GM23338 (cell line): ENCODE measurements around the gene RPTOR. TPM values are rescaled to one million over a fixed set of nuclear protein-coding genes. Genes with fewer than 3 reads are reported as not detected.

ENCODE experiments used
- ATAC-seq: fragments of 200-7000 bp; cut with Tn5 transposase; 3 replicates; pipeline ENCODE4 v1.9.1; 2020
- DNase-seq: peaks from one replicate; pipeline ENCODE4 v3.0.0-alpha.2; 2015; ENCODE audit warnings: low spot score
- H2AFZ ChIP-seq: fragments of 200-600 bp; sonication (generic); 2 replicates; pipeline ENCODE4 v1.8.0; 2016; ENCODE audit warnings: antibody characterized with exemption, mild to moderate bottlenecking, moderate library complexity
- H3F3A ChIP-seq: fragments of 200-600 bp; sonication (generic); replicated peaks from 2 replicates; pipeline ENCODE4 v1.8.0; 2017; ENCODE audit warnings: antibody characterized with exemption, mixed run types, low read depth
- H3K27ac ChIP-seq: fragments of 200-600 bp; sonication (generic); 2 replicates; pipeline ENCODE4 v1.6.1; 2016; ENCODE audit warnings: low read depth
- H3K27me3 ChIP-seq: fragments of 200-600 bp; sonication (generic); 2 replicates; pipeline ENCODE4 v1.8.0; 2016; ENCODE audit warnings: mild to moderate bottlenecking, mixed run types, moderate library complexity; ENCODE audit not compliant: insufficient read depth
- H3K36me3 ChIP-seq: fragments of 200-600 bp; sonication (generic); 2 replicates; pipeline ENCODE4 v1.8.0; 2016; ENCODE audit warnings: mild to moderate bottlenecking; ENCODE audit not compliant: insufficient read depth
- H3K4me1 ChIP-seq: fragments of 200-600 bp; sonication (generic); 2 replicates; pipeline ENCODE4 v1.8.0; 2016; ENCODE audit warnings: mild to moderate bottlenecking, moderate library complexity; ENCODE audit not compliant: insufficient read depth
- H3K4me2 ChIP-seq: fragments of 200-600 bp; sonication (generic); 2 replicates; pipeline ENCODE4 v1.7.1; 2017; ENCODE audit warnings: mixed run types
- H3K4me3 ChIP-seq: fragments of 200-600 bp; sonication (generic); 2 replicates; pipeline ENCODE4 v1.6.1; 2016; ENCODE audit warnings: mixed run types
- H3K79me2 ChIP-seq: fragments of 200-600 bp; sonication (generic); replicated peaks from 2 replicates; pipeline ENCODE4 v1.8.0; 2017; ENCODE audit warnings: mild to moderate bottlenecking; ENCODE audit not compliant: insufficient read depth
- H3K9me2 ChIP-seq: fragments of 200-600 bp; sonication (generic); 2 replicates; pipeline ENCODE4 v1.8.0; 2017; ENCODE audit not compliant: insufficient read depth
- H4K20me1 ChIP-seq: fragments of 200-600 bp; sonication (generic); replicated peaks from 2 replicates; pipeline ENCODE4 v1.8.0; 2017; ENCODE audit warnings: mild to moderate bottlenecking; ENCODE audit not compliant: insufficient read depth
- H3K27ac Mint-ChIP-seq: 2 replicates; pipeline ENCODE4 v1.8.0; 2020; ENCODE audit warnings: inconsistent platforms, mild to moderate bottlenecking, moderate library complexity, mixed read lengths
- H3K27me3 Mint-ChIP-seq: 3 replicates; pipeline ENCODE4 v1.8.0; 2022; ENCODE audit warnings: low read depth, mild to moderate bottlenecking, moderate library complexity, mixed read lengths, inconsistent platforms; ENCODE audit not compliant: insufficient read depth, poor library complexity
- H3K36me3 Mint-ChIP-seq: 3 replicates; pipeline ENCODE4 v1.8.0; 2021; ENCODE audit warnings: low read depth, mild to moderate bottlenecking, inconsistent platforms, moderate library complexity, mixed read lengths
- H3K4me1 Mint-ChIP-seq: 3 replicates; pipeline ENCODE4 v1.8.0; 2020; ENCODE audit warnings: mild to moderate bottlenecking, inconsistent platforms, mixed read lengths
- H3K4me3 Mint-ChIP-seq: 3 replicates; pipeline ENCODE4 v1.8.0; 2021; ENCODE audit warnings: moderate library complexity, mild to moderate bottlenecking, inconsistent platforms, mixed read lengths
- H3K9me3 Mint-ChIP-seq: 3 replicates; pipeline ENCODE4 v1.8.0; 2020; ENCODE audit warnings: moderate library complexity, mild to moderate bottlenecking, inconsistent platforms, mixed read lengths
- CREB1 ChIP-seq: fragments of 250-450 bp; sonication (Bioruptor Pico); IDR thresholded peaks from 2 replicates; pipeline ENCODE4 v1.5.0; 2020; ENCODE audit warnings: low read depth, mild to moderate bottlenecking, moderate library complexity
- EZH2 ChIP-seq: fragments of 200-600 bp; sonication (generic); IDR thresholded peaks from one replicate; pipeline ENCODE4 v1.8.0; 2017; ENCODE audit warnings: antibody characterized with exemption, mild to moderate bottlenecking, low read depth; ENCODE audit not compliant: unreplicated experiment
- EZH2phosphoT487 ChIP-seq: fragments of 200-600 bp; sonication (generic); IDR thresholded peaks from one replicate; pipeline ENCODE4 v1.8.1; 2018; ENCODE audit warnings: antibody characterized with exemption; ENCODE audit not compliant: unreplicated experiment
- JUNB ChIP-seq: IDR thresholded peaks from one replicate; pipeline ENCODE4 v1.6.1; 2016; ENCODE audit warnings: antibody characterized with exemption; ENCODE audit not compliant: unreplicated experiment
- POLR2AphosphoS5 ChIP-seq: IDR thresholded peaks from 2 replicates; pipeline ENCODE4 v1.6.1; 2016; ENCODE audit warnings: antibody characterized with exemption, low read depth
- STAT1 ChIP-seq: IDR thresholded peaks from one replicate; pipeline ENCODE4 v1.6.1; 2016; ENCODE audit warnings: antibody characterized with exemption; ENCODE audit not compliant: unreplicated experiment
- ZNF114 ChIP-seq: fragments of 250-450 bp; sonication (Bioruptor Pico); IDR thresholded peaks from 2 replicates; pipeline ENCODE4 v1.5.0; 2020; ENCODE audit warnings: mild to moderate bottlenecking, moderate library complexity
- ZNF331 ChIP-seq: fragments of 250-450 bp; sonication (Bioruptor Pico); IDR thresholded peaks from 2 replicates; pipeline ENCODE4 v1.5.0; 2020; ENCODE audit warnings: low read depth, mild to moderate bottlenecking, moderate library complexity
- polyA plus RNA-seq: library from polyadenylated mRNA; unstranded; fragments of >200 nt; fragmentation: Nextera tagmentation; extraction: Ambion mirVana; gene quantifications from 2 replicates; pipeline ENCODE4 v1.2.1, GENCODE V29; 2016
- total RNA-seq: library from RNA; depleted of rRNA; stranded (reverse); fragments of >200 nt; shearing (Covaris generic); gene quantifications from 2 replicates; pipeline ENCODE4 v1.2.3, GENCODE V29; 2014
- TF ChIP-seq, protein P1 (sequence below), 2 experiments: fragments of 200-600 bp in 1 of 2; sonication (generic) in 1 of 2; conservative IDR thresholded peaks; 2 replicates each; pipeline versions ENCODE4 v1.5.1 to v1.6.1; 2016 to 2017; ENCODE audit warnings: antibody characterized with exemption in 2 of 2, low read depth in 2 of 2, mild to moderate bottlenecking in 2 of 2, moderate library complexity in 1 of 2

RPTOR gene
- total and polyA plus RNA-seq, 2 experiments from 2014 or later: 9.5 to 38.0 TPM

DNA sequence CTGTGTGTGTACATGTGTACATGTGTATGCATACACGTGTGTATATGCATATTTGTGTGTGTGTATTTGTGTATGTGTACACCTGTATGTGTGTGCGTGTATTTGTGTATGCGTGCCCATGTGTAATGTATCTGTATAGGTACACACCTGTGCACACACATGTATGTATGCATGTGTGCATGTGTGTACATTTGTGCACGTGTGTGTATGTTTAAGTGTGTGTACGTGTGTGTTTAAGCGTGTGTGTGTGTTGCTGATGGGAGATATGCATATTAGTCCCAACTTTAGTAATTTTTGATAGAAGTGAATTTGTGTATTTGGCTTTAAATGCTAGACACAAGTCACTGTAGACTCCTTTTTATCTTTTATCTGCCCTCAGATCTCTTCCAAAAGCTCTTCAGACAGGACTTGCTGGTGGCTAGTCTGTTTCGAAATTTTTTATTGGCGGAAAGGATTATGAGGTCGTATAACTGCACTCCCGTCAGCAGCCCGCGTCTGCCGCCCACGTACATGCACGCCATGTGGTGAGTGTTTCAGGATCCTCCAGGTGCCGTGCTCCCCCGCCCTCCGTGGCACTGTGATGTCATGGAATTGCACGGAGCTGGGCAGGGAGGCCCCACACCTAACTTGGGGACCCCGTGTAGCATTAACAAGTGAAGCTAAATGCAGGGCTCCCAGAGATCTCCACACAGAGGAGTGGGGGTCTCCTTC is 278.2 kb downstream of the RPTOR start:
- TF ChIP-seq ZNF114 (CRISPR knock-in tag) (no peak), EZH2phosphoT487 (no peak), JUNB (no peak), CREB1 (CRISPR knock-in tag) (no peak), POLR2AphosphoS5 (no peak)
- TF ChIP-seq, protein P1, sequence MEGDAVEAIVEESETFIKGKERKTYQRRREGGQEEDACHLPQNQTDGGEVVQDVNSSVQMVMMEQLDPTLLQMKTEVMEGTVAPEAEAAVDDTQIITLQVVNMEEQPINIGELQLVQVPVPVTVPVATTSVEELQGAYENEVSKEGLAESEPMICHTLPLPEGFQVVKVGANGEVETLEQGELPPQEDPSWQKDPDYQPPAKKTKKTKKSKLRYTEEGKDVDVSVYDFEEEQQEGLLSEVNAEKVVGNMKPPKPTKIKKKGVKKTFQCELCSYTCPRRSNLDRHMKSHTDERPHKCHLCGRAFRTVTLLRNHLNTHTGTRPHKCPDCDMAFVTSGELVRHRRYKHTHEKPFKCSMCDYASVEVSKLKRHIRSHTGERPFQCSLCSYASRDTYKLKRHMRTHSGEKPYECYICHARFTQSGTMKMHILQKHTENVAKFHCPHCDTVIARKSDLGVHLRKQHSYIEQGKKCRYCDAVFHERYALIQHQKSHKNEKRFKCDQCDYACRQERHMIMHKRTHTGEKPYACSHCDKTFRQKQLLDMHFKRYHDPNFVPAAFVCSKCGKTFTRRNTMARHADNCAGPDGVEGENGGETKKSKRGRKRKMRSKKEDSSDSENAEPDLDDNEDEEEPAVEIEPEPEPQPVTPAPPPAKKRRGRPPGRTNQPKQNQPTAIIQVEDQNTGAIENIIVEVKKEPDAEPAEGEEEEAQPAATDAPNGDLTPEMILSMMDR (conservative IDR thresholded peaks at IDR 0.05; ENCODE audit: low read depth in 2 of 2): no peak
- Histone ChIP-seq H3K27me3 (no peaks in the 10 kb centered on the region), H3K79me2 (no peaks in the 10 kb centered on the region), H3K9me2 (no peaks in the 10 kb centered on the region), H4K20me1 (no peaks in the 10 kb centered on the region; the same call in 1 of the 2 replicates), H2AFZ (no peak overlapping the region), H3F3A (0 out of 2 replicates have a peak, but pooled peaks cover 7% of the 10 kb centered on the region), H3K4me2 (no peak overlapping the region), H3K4me1 (peaks cover 7% of the 10 kb centered on the region; the same call in 1 of the 2 replicates), H3K4me3 (no peak overlapping the region), H3K27ac (no peak overlapping the region), H3K36me3 (no peaks in the 10 kb centered on the region)
- no peak overlapping the region for H3K4me3 Mint-ChIP-seq
- DNase-seq: no peak
- peaks cover 8% of the 10 kb centered on the region for H3K27me3 Mint-ChIP-seq
- H3K4me1 Mint-ChIP-seq: peaks cover 33% of the 10 kb centered on the region
- no peaks in the 10 kb centered on the region for H3K9me3 Mint-ChIP-seq
- no peak overlapping the region; the same call in 1 of the 2 replicates for H3K27ac Mint-ChIP-seq
- no peak for ATAC-seq
- H3K36me3 Mint-ChIP-seq: peaks cover 16% of the 10 kb centered on the region

DNA sequence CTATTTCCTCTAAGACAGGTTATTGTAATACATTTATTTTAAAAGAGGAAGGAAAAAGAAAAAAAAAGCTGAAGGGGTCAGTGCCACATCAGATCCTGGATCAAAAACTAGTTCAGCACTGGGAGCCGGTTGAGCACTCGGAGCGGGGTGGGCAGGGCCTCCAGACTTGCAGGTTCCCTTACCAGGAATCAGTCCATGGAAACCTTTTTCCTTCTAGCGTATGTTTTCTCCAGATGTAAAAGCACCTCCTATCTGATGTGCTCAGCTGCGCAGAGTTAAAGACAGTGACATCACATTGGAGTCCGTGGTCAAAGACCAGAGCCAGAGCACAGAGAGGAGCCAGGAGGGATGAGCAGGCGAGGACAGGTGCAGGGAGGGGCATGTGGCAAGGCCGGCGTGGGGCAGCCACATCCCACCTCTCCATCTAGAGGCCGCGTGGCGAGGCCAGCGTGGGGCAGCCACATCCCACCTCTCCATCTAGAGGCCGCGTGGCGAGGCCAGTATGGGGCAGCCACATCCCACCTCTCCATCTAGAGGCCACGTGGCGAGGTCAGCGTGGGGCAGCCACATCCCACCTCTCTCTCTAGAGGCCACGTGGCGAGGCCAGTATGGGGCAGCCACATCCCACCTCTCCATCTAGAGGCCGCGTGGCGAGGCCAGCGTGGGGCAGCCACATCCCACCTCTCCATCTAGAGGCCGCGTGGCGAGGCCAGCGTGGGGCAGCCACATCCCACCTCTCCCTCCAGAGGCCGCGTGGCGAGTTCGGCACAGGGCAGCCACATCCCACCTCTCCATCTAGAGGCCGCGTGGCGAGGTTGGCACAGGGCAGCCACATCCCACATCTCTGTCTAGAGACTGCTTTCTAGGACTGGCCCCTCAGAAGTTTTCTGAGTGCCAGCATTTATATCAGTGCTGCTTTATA is 280.2 kb downstream of the RPTOR start:
- Mint-ChIP-seq H3K36me3 (peaks cover 16% of the 10 kb centered on the region), H3K9me3 (no peaks in the 10 kb centered on the region), H3K27me3 (peaks cover 13% of the 10 kb centered on the region), H3K4me1 (peaks cover 47% of the 10 kb centered on the region), H3K27ac (no peak overlapping the region), H3K4me3 (no peak overlapping the region)
- no peaks in the 10 kb centered on the region for H4K20me1 ChIP-seq
- no peaks in the 10 kb centered on the region for H3K27me3 ChIP-seq
- TF ChIP-seq ZNF331 (CRISPR knock-in tag): no peak
- TF ChIP-seq EZH2: no peak
- TF ChIP-seq STAT1: no peak
- TF ChIP-seq POLR2AphosphoS5: no peak
- TF ChIP-seq EZH2phosphoT487: no peak
- H3K36me3 ChIP-seq: no peaks in the 10 kb centered on the region
- H3K79me2 ChIP-seq: no peaks in the 10 kb centered on the region
- no peak overlapping the region for H3K4me3 ChIP-seq
- H3K4me2 ChIP-seq: no peak overlapping the region
- H3K27ac ChIP-seq: no peak overlapping the region
- H3K4me1 ChIP-seq: peaks cover 8% of the 10 kb centered on the region; the same call in 1 of the 2 replicates
- ATAC-seq (no peak), DNase-seq (no peak)
- H3F3A ChIP-seq: 0 out of 2 replicates have a peak, but pooled peaks cover 9% of the 10 kb centered on the region
- no peaks in the 10 kb centered on the region for H3K9me2 ChIP-seq
- H2AFZ ChIP-seq: no peak overlapping the region
